HL-60/S4 (cell line): Measurements from ENCODE around the gene MRPL55.

Source experiments
- in situ Hi-C: fragments of 300-500 bp; cut with MboI; formaldehyde crosslinking; loops from 2 replicates; pipeline ENCODE4 v1.14.3; 2022; ENCODE audit warnings: low sequenced_read_pairs

Gene MRPL55

DNA sequence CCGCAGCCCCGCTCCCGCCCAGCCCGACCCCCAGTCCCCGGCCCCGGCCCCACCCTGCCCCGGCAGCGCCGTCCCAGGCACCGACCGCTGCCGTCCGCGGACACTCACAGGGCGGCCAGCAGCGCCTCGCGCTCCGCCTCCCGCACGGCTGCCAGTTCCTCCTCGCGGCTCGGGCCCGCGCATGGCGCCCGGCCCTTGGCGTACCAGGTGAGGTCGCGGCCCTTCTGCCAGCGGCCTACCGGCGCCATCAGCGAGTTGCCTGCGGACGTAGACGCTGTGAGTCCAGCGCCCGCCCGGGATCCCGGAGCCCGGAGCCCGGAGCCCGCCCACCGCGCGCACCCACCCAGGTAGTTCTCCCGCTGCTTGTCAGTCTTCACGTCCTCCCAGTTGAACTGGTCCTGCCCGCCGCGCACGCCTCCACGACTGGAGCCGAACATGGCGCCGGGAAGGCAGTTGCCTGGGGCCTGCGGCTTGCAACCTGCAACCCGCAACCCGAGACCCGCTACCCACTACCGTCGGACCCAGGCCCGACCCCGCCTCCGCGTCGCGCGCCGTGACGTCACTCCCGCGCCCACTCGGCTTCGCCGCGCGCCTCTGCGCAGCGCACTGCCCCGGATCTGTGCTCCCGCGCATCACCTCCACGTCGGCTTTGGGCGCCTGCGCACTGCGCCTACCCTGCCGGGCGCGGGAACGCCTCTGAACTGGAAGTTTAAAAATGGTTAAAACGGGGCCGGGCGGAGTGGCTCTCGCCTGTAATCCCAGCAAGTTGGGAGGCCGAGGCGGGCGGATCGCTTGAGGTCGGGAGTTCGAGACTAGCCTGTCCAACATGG, 6.1 kb downstream of the MRPL55 start, which contains the start of gene C1orf35:
TSS of gene C1orf35 (minus strand) at position 535 of the 830 bp plus-strand sequence. CDS start at position 437, 98 bp downstream.
- in situ Hi-C loops = no loop called here

DNA sequence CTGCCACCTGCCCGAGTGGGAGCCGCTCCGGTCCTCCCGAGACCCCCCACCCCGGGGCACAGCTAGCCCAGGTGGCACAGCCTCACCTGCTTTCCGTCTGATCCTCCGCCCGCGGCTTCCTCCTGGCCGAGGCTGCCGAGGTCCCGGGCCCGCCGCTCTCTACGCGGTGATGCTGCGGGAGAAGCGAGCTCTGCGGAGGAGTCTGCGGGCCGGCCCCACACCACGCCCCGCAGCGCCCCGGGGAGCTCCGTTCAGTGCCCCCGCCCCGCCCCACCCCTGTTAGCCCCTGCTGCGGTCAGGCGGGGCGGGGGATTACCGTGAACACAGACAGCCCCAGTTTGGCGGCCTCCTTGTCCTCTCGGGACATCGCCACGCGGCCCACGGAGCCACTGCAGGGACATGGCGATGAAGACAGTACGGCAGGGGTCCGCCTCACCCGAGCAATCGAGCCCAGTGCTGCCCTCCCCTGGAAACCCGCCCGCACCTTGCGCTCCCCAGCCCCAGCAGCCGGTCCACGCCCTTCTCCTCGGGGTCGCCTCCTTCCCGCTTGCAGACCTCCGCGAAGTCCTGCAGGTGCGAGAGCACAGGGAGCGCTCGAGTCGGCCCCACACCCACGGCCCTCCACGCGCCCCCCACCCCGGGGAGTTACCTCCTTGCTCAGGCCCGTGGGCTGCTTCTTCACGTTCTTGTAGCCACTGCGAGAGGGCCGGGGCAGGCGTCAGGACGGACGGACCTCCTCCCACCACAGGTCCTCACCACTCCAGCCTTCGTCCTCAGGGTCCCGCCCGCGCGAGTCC, 6.9 kb downstream of the MRPL55 start:
- in situ Hi-C loops = no loop called here

DNA sequence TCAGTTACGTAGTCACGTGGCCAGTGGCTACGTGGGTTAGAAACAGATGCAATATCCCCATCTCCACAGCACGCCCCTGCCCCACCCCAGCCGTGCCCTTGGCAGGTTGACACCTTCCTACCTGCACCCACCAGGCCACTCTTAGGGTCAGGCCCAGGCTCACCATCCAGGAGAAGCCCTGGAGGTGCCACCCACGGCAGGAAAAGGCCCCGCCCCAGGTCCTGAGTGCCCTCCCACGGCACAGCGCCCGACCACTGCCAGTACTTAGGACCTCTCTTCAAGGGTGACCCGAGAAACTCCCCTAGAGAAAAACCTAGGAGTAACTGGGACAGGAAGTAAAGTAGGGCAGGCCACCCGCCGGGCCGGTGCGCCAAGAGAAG, 7.5 kb downstream of the MRPL55 start:
- in situ Hi-C loops = no loop called here

DNA sequence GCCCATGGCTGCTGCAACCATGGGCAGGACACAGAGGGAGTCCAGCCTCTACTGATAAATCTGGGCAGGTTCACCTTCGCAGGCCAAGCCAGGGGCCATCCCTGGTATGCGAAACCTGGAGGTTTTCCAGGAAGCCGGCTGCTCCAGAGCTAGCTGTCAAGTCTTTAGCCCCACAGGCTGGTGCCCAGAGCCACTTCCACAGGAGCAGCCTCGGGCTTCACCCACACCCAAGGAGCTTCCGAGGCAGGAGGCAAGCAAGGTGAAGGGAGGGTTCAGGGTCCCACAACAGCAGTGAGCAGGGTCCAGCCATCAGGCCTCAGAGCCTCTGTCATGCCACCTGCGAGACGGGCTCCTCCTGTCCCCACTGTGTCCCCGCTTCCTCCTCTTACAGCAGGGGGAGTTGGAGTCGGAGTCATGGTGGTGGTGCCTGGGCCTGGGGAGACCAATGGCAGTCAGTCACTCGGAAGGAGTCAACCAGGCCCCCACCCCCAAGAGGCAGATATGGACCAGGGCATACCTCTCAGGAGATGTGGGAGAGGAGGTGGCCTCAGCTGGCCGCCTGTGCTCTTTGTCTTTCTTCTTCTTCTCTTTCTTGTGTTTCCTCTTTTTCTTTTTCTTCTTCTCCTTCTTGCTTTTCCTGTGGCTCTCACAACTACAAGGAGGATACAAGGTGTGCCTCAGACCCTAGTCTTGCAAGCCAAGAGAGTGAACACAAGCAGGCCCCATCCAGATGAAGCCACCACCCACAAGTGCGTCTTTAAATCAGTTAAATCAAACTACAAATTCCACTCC, 8.1 kb downstream of the MRPL55 start:
- in situ Hi-C loops = no loop called here

DNA sequence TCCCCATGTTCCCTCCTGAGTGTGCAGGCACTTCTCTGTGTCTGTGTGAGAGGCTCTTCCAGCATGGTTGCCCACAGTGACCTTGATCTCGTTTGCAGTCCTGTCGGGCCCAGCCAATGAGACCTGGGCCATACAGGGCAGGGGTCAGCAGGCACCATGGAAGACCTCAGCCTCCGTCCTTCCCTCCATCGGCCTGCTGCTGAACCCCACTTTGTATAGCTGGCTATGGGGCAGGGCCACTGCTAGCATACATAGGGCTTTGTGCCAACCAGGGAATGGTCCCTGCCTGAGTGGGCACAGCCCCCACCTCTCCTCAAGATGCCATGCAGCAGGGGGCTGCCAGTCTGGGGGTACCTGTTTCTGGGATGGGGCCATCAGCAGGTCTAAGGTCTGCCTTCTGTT, 9.8 kb downstream of the MRPL55 start:
- in situ Hi-C loops = no loop called here

DNA sequence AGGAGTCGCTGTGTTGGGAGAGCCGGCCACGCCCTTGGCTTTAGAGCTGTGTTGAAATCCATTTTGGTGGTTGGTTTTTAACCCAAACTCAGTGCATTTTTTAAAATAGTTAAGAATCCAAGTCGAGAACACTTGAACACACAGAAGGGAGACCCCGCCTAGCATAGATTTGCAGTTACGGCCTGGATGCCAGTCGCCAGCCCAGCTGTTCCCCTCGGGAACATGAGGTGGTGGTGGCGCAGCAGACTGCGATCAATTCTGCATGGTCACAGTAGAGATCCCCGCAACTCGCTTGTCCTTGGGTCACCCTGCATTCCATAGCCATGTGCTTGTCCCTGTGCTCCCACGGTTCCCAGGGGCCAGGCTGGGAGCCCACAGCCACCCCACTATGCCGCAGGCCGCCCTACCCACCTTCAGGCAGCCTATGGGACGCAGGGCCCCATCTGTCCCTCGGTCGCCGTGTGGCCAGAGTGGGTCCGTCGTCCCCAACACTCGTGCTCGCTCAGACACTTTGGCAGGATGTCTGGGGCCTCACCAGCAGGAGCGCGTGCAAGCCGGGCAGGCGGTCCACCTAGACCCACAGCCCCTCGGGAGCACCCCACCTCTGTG, 10.7 kb downstream of the MRPL55 start:
- in situ Hi-C loops = no loop called here

DNA sequence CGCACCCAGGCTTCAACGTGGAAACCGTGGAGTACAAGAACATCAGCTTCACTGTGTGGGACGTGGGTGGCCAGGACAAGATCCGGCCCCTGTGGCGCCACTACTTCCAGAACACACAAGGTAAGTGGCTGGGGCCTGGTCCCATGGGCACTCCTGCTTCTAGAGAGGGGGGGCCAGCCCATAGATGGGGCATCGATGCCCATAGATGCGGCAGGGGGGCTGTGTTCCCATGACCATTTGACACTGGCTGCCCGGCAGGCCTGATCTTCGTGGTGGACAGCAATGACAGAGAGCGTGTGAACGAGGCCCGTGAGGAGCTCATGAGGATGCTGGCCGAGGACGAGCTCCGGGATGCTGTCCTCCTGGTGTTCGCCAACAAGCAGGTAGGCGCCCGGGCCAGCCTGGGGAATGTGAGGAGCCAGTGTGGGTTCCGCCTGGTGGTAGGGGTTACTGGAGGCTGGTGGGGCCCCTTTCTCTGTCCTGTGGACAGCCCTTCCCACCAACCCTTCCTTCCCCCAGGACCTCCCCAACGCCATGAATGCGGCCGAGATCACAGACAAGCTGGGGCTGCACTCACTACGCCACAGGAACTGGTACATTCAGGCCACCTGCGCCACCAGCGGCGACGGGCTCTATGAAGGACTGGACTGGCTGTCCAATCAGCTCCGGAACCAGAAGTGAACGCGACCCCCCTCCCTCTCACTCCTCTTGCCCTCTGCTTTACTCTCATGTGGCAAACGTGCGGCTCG, 11.6 kb downstream of the MRPL55 start:
- in situ Hi-C loops = no loop called here

DNA sequence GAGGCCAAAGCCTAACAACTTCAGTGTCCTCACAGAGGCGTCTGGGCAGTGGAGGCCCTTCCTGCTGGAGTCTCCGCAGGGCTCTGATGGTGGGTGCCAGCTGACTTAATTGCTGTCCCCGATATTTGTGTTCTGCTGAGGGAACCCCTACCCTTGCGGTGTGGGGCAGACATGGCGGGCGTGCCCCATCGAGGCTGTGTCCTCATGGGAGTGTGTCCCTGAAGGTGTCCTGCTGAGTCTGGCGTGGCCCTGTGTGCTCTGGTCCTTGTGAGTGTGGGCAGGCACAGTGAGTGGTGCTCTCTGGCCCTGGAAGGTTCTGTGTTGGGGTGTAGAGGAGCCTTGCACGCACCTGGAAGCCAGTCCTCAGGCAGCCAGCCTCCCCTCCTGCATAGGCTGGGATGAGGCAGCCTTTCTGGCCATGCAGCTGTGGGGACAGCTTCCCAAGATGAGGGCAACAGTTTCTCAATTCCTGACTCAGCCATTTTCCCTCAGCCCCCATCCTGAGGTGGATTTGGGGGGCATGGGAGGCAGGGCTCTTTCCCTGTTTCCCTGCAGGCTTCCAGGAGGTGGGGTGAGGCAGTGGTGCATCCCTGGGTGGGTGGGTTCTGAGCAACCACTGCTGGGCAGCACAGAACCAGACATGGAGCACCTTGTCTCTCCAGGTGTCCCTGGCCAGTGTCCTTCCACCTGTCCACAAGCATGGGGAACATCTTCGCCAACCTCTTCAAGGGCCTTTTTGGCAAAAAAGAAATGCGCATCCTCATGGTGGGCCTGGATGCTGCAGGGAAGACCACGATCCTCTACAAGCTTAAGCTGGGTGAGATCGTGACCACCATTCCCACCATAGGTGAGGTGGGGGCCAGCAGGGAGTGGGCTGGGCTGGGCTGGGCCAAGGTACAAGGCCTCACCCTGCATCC, 12.4 kb downstream of the MRPL55 start:
- in situ Hi-C loops = no loop called here

DNA sequence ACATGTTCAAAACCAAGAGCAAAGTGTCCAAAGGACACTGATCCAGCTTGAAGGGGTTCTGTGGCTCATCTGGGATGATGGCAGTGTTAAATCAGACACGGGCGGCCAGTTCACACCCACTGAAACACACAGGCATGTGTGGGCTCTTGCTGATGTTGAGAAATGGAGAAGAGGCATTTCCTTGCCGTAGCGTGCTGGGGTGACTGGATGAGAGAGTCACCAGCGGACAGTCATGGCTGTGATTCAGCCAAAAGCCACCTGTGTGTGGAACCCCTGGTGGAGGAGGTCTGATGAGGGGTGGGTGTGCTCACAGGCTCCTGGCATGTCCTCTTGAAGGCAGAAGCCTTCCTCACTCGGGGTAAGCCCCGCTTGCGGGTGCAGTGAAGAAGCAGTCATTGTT, 13.2 kb downstream of the MRPL55 start:
- in situ Hi-C loops = no loop called here

DNA sequence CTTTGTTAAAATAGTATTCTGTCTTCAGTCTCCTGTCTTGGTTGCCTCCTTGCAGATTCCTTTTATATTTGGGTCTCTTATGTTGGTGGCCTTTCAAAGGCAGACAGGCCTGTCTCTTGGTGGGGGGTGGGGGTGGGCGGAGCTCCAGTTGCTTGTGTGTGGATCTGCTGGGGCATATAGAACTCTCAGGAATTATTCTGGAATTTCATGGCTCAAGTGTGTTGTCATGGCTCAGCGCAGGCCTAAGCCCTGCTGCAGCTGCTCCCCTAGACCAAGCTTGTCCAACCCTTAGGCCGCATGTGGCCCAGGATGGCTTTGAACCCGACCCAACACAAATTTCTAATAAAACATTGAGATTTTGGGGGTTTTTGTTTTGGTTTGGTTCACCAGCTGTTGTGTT, 13.9 kb downstream of the MRPL55 start:
- in situ Hi-C loops = no loop called here

DNA sequence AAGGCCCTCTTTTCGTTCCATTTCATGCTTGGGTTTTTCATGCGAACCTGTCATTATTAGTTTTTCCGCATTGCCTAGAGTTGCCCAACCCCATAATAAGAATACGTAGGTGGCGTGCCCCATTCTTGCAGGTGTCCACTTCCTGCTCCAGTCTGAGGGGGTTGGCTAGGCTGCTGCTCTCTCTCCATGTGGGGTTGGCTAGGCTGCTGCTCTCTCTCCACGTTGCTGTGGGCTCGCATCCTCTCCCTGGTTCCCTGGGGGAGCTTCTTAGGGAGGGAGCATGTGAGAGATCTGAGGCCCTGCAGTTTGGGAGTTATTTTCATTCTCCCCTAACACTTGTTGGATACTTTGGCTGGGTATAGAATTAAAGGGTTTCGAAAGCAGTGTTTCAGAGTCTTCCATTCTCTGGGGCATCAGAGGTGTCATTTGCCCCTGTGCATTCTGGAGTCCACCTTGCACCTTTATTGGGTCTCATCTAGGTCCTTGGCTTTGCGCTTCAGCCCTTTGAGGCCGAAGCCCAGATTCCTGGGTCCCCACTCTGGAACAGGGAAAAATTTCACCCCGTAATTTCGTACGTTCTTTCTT, 14.6 kb downstream of the MRPL55 start:
- in situ Hi-C loops = no loop called here

DNA sequence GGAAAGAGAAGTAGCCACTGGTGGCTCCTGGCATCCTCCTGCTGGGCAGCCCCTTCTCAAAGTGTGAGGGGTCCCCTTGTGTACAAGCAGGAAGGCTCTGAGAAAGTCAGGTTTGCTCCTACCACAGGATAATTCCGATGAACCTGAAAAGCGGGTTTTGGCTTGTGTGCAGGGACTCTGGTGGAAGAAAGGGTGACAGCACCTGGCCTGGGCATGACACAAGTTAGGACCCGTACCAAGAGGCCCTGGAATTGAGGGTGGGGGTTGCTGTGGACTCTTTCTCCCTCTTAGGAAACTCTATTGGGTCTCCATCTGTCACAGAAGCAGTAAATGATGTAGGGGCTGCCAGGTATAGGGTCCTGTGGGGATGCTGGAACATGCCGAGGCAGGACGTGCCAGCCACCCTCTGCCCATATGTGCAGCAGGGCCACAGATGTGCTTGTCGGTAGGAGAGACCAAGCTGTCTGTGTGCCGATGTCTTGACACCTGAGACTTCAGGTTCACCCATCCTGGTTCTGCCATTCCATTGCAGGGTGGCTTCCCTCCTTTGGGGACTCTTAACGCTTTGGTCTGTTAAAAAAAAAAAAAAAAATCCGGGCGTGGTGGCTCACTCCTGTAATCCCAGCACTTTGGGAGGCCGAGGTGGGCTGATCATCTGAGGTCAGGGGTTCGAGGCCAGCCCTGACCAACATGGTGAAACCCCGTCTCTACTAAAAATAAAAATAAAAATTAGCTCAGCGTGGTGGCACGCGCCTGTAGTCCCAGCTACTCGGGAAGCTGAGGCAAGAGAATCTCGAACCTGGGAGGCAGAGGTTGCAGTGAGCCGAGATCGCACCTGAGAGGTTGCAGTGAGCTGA, 15.8 kb downstream of the MRPL55 start:
- in situ Hi-C loops = no loop called here

DNA sequence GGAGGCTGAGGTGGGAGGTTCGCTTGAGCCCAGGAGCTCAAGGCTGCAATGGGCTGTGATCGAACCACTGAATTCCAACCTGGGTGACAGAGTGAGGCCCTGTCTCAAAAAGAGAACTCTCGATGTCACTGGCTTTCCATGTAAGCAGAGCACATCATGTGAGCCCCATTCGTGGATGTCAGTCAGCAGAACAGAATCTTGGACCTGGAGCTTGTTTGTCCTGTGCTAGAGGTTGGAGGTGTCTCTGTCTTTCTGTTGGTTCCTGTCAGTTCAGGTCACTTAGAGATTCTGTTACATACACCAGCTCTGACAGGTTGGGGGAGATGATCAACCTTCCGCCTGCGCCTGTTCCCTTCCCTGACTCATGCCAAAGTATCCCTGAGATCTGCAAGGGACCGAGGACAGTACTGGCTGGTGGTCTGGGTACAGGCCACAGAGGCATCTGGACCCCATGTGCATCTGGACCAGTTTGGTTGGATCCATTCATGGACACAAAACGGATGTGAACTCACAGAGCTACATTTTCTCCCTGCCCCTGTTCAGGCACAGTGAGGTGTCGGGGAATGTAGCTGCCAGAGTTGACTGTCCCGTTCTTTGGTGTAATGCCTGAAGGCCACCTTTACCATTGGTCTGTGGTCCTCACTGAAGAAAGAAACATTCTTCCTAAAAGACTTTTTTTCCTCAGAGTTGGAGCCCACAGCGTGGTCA, 16.6 kb downstream of the MRPL55 start:
- in situ Hi-C loops = no loop called here

DNA sequence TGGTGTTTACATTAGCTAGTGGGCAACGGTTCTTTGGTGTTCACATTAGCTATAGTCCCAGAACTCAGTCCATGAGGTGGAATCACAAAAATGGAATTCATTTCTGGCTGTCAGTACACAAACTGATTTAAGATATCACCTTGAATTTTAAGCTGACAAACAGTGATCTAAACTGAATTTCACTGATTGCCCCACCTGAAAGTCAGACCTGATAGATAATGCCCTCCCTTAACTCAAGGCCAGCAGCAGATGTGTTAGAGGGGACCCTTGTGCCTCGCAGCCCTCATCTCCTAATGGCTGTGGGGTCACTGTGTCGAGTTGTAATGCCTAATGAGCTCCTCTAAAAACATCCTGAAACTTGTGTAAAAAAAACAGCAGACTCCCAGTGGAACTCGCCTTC, 18.0 kb downstream of the MRPL55 start:
- in situ Hi-C loops = no loop called here

DNA sequence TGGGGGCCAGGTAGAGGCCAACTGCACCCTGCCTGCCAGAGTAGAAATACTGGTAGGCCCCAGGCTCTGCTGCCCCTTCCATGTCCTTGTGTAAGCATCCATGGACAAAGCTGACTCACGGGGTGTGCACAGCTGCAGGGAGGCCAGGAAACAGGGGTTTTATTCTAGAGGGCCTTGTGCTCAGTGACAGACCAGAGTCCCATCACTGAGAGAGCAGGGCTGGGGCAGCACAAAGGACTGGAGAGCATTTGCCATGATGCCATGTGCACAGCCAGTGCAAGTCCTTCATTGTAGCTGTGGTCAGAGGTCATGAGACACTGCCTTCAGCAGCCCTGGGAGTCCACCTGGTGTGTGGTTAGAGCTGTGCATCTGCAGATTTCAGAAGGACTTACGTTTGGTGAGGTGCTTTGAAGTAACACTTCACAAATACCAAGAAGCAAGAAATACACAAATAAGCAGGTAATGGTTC, 18.5 kb downstream of the MRPL55 start:
- in situ Hi-C loops = no loop called here

DNA sequence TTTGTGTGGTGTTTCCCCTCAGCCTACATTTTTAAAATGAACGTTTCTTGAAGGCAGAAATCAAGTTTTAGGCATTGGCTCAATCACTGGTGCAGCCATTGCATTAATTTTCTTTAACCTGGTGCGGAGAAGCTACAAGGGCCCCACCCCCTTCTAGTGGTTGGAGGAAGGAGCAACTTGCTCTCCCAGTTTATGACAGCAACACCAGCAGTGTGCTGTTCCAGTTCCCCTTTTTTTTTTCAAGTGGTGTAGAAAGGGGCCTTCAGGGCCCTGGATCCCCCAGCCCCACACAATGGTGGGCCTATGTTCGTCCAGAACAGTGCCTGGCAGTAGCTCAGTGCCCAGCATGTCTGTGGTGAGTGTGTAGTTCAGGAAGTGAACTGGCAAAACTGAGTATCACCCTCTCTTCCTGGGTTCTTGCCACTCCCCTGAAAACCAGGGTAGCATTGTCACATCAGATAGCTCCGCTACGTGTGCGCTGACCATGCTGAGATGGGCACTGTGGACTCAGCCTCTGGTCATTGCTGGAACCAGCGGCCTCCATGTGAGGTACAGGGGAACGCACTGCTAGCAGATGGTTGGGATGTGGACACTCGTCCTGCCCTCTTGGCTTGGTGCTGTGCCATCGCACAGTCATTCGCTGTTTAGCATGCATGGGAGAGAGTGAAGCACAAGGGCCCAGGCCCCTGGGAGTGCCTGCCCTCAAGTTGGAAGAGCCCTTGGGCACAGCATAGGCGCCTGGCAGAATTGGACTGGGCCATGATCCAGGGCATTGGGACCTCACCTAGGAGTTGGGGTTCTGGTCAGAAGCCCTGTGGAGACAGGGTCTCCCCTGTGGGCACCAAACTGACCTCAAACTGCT, 19.3 kb downstream of the MRPL55 start:
- in situ Hi-C loops = no loop called here
